Heart left ventricle (tissue), 16 donors: ENCODE data around the gene PARD6G. TPM values are rescaled to one million over a fixed set of nuclear protein-coding genes. Genes with fewer than 3 reads are reported as not detected.

ENCODE experiments used
- ATAC-seq, 4 donors: fragments of 200-7000 bp; cut with Tn5 transposase; one replicate each; pipeline ENCODE4 v1.9.1; 2020 to 2022; ENCODE audit warnings: moderate library complexity in 4 of 4, mild to moderate bottlenecking in 3 of 4, moderate number of reproducible peaks in 1 of 4
- DNase-seq, 5 donors: peaks; one replicate each; pipeline ENCODE4 v3.0.0-alpha.2; 2020
- H3K27ac ChIP-seq, 12 donors: fragments of 200-600 bp; sonication (generic) in 4 of 12; one replicate each; pipeline versions ENCODE4 v1.5.0 to v1.8.0; 2016 to 2022; ENCODE audit warnings: mild to moderate bottlenecking in 2 of 12
- H3K27me3 ChIP-seq, 9 donors: fragments of 200-600 bp; sonication (generic) in 2 of 9; one replicate each; pipeline versions ENCODE4 v1.5.1 to v1.8.0; 2016 to 2022; ENCODE audit warnings: mild to moderate bottlenecking in 3 of 9
- H3K36me3 ChIP-seq, 9 donors: fragments of 200-600 bp; sonication (generic) in 2 of 9; one replicate each; pipeline versions ENCODE4 v1.5.0 to v1.8.0; 2018 to 2022; ENCODE audit warnings: mild to moderate bottlenecking in 2 of 9
- H3K4me1 ChIP-seq, 12 donors: fragments of 200-600 bp; sonication (generic) in 4 of 12; one replicate each; pipeline versions ENCODE4 v1.5.0 to v1.8.0; 2016 to 2022; ENCODE audit warnings: mild to moderate bottlenecking in 3 of 12
- H3K4me3 ChIP-seq, 12 donors: fragments of 200-600 bp; sonication (generic) in 4 of 12; one replicate each; pipeline versions ENCODE4 v1.5.0 to v1.8.0; 2017 to 2022; ENCODE audit warnings: mild to moderate bottlenecking in 9 of 12, moderate library complexity in 4 of 12
- H3K9me3 ChIP-seq, 12 donors: fragments of 200-600 bp; sonication (generic) in 4 of 12; one replicate each; pipeline versions ENCODE4 v1.5.0 to v1.8.0; 2016 to 2022; ENCODE audit warnings: mild to moderate bottlenecking in 1 of 12
- CTCF ChIP-seq, 12 donors: fragments of 200-600 bp; sonication (generic) in 4 of 12; IDR thresholded peaks; one replicate each; pipeline versions ENCODE4 v1.5.0 to v1.8.0; 2018 to 2022; ENCODE audit warnings: antibody characterized with exemption in 12 of 12, mild to moderate bottlenecking in 5 of 12
- POLR2A ChIP-seq, 2 donors: fragments of 450-650 bp; IDR thresholded peaks; one replicate each; pipeline ENCODE4 v1.6.1; 2017; ENCODE audit warnings: antibody characterized with exemption in 2 of 2, mild to moderate bottlenecking in 2 of 2, moderate library complexity in 2 of 2
- WGBS, 4 donors: extraction: QIAGEN DNeasy Blood & Tissue Kit in 2 of 4; methylation state at CpG; one replicate each; pipeline versions ENCODE4 v1.1.5 to v1.1.7; 2013 to 2018; 5-methylcytosine and 5-hydroxymethylcytosine counted together
- intact Hi-C, 10 donors: fragments of 100-400 bp; cut with DNase I; formaldehyde crosslinking; loops; one replicate each; pipeline versions ENCODE4 v1.11.1 to v1.14.2; 2022
- polyA plus RNA-seq, 2 donors: library from polyadenylated mRNA; stranded (reverse); fragments of 200-250 nt; gene quantifications; one replicate each; pipeline ENCODE4 v1.2.3, GENCODE V29; 2013
- total RNA-seq, 9 donors: library from RNA; depleted of rRNA in 2 of 9; stranded (reverse); fragments of >200 nt in 2 of 9; fragmentation: NEBNext Ultra II Directional in 3 of 9; extraction: Animal tissue kit (Norgen Biotek cat#: 25700) in 3 of 9; gene quantifications; one replicate each; pipeline versions ENCODE4 v1.1.0 to v1.2.4, GENCODE V29; 2016 to 2023
- donor health status: ischemic (EF 13 %, LVEDD 7.1; RV severe dilation, severe dysfunction).
- donor health status: healthy with polysubstance abuse.
- donor health status: DM: no; HTN: yes; CAD: no.
- donor health status: DM: no; HTN: no; CAD: no.
- donor health status: ischemic (EF 25% LVEDD 6.9; RV normal size, moderate dysfunction).
- donor health status: ischemic (EF 25% LVEDD 5.7; RV mildly dilated, moderate dysfunction).
- donor health status: healthy.
- donor health status: DM: yes; HTN: yes; CAD: no.
- donor health status: ischemic (EF 35%, LVEDD 5.7; RV mildly dilated, moderate dysfunction).
- donor health status: nonischemic (EF 11% LVEDD 7.7; RV severe dilation, severe dysfunction).
- donor health status: DM: yes; HTN: yes; CAD: no.
- donor health status: PGD.
- donor health status: ischemic (EF 29% LVEDD 5.4; RV normal size, mild dysfunction).
- donor health status: nonischemic (EF 23%, LVEDD 6.1; RV moderate dilation, normal function).

Gene PARD6G
- total and polyA plus RNA-seq, 11 donors = 0.69 to 4.2 (median 2.2) TPM

DNA sequence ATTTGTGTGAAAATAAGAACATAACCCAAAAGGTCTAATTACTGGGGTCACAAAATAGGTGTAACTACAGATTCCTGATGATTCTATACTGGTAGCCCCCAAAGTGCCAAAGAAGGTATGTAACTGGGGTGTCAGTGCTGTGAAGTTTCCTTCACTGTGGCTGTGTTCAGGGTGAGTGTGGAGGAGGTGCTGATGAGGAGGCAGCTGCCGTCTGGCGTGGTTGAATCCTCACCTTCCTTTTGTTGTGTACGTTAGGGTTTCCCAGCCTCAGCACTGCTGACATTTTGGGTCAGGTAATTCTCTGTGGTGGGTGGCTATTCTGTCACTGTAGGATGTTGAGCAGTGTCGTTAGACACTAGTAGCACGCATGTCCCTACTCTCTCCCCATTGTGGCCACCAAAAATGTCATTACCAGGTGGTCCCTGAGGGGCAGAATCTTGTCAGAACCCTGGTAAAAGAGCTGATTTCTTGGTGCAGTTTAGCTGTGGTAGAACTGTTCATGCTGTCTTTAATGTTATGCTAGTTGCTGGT is 106.8 kb downstream of the PARD6G start:
- intact Hi-C loops = no loop called here
- Histone ChIP-seq H3K27me3 (no peaks in the 10 kb centered on the region), H3K27ac (no peak overlapping the region), H3K9me3 (no peaks in the 10 kb centered on the region), H3K36me3 (peaks cover 0 to 52% (median 50%) of the 10 kb centered on the region in 9 donors), H3K4me3 (no peak overlapping the region), H3K4me1 (no peaks in the 10 kb centered on the region)
- WGBS, 4 donors = 92 to 95% (median 93%) methylated on average over 5 of the region's 5 CpGs
- DNase-seq (no peak), ATAC-seq (no peak)
- TF ChIP-seq CTCF (IDR thresholded peaks at IDR 0.05) = no peak
- TF ChIP-seq POLR2A (IDR thresholded peaks at IDR 0.05) = no peak

- no peak overlapping the region for H3K27ac ChIP-seq
- DNase-seq (no peak), ATAC-seq (no peak)
- H3K4me3 ChIP-seq = no peak overlapping the region
- no peaks in the 10 kb centered on the region for H3K4me1 ChIP-seq
- H3K9me3 ChIP-seq = no peaks in the 10 kb centered on the region
- WGBS, 4 donors = 84 to 95% (median 88%) methylated on average over 11 to 12 of the region's 12 CpGs
- H3K27me3 ChIP-seq = no peaks in the 10 kb centered on the region
- intact Hi-C loops = no loop called here
- TF ChIP-seq POLR2A (IDR thresholded peaks at IDR 0.05) (no peak), CTCF (IDR thresholded peaks at IDR 0.05) (no peak)
- peaks cover 0 to 77% (median 74%) of the 10 kb centered on the region in 9 donors for H3K36me3 ChIP-seq
Observed at GRCh38 chr18:80137976-80138375, 109.3 kb downstream of the PARD6G start.

GRCh38 chr18:80137137-80137536 is 110.2 kb downstream of the PARD6G start:
- intact Hi-C loops = no loop called here
- Histone ChIP-seq H3K4me3 (no peak overlapping the region), H3K27ac (no peak overlapping the region), H3K4me1 (no peaks in the 10 kb centered on the region), H3K36me3 (peaks cover 0 to 82% (median 78%) of the 10 kb centered on the region in 9 donors), H3K9me3 (no peaks in the 10 kb centered on the region), H3K27me3 (no peaks in the 10 kb centered on the region)
- ATAC-seq = peak in 1 of 4 donors; percentile 12
- DNase-seq = no peak
- TF ChIP-seq CTCF (IDR thresholded peaks at IDR 0.05) (no peak), POLR2A (IDR thresholded peaks at IDR 0.05) (no peak)
- 92 to 95% (median 94%) methylated on average over 14 of the region's 14 CpGs for WGBS, 4 donors

- Histone ChIP-seq H3K4me3 (no peak overlapping the region), H3K36me3 (peaks cover 0 to 85% (median 78%) of the 10 kb centered on the region in 9 donors), H3K27me3 (no peaks in the 10 kb centered on the region), H3K27ac (no peak overlapping the region), H3K9me3 (no peaks in the 10 kb centered on the region), H3K4me1 (no peaks in the 10 kb centered on the region)
- peak in 2 of 4 donors; percentile 22 for ATAC-seq
- intact Hi-C loops = no loop called here
- DNase-seq = no peak
- TF ChIP-seq POLR2A (IDR thresholded peaks at IDR 0.05) = no peak
- TF ChIP-seq CTCF (IDR thresholded peaks at IDR 0.05) = no peak
- WGBS, 4 donors = 73 to 92% (median 83%) methylated on average over 8 of the region's 8 CpGs
Observed at GRCh38 chr18:80136679-80137078, 110.6 kb downstream of the PARD6G start.
